ENCODE results near the gene MRPL20.
"Not testable (repeated sequence)": the region's sequence is repeated elsewhere in the genome, so short reads cannot be mapped to it uniquely, and the experiment has no call there.

The MRPL20 gene

DNA sequence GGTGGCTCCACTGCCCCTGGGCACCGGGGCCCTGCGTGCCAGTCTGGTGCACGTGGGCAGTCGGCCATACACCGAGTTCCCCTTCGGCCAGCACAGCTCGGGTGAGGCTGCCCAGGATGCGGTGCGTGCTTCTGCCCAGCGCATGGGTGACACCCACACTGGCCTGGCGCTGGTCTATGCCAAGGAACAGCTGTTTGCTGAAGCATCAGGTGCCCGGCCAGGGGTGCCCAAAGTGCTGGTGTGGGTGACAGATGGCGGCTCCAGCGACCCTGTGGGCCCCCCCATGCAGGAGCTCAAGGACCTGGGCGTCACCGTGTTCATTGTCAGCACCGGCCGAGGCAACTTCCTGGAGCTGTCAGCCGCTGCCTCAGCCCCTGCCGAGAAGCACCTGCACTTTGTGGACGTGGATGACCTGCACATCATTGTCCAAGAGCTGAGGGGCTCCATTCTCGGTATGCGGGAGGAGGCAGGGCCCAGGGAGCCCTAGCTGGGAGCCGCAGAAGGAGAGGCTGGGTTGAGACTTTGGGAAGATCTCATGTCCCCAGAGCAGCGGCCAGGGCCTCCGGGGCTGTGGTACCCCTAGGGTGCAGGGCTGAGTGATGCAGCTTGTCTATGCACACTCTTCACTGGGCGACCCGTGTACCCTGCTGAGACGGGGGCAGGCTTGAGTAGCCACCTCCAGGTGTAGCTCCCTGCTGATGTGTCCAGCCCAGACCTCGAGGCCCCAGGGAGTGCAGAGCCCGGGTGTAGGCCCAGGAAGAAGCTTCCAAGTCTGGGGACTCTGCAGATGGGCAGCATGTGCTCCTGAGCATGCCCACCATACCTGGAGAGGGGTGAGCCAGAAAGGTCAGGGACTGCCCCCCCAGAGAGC is 30.2 kb upstream of the MRPL20 start:
- no peak for DNase-seq

DNA sequence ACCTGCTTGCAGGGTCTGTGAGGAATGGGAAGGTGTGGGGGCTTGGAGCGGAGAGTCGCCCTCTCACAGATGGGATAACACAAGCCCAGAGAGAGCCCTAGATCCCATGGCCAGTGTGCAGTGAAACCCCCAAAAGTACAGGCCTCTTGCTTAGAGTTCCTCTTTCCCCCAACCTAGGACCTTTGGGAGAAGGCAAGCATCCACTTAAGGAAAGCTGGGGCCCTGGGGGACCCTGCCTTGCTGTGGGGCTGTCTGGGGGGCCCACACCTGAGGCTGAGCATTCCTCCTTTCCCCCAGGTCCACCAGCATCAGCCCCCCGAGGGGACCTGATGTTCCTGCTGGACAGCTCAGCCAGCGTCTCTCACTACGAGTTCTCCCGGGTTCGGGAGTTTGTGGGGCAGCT is 29.5 kb upstream of the MRPL20 start:
- DNase-seq = no peak

DNA sequence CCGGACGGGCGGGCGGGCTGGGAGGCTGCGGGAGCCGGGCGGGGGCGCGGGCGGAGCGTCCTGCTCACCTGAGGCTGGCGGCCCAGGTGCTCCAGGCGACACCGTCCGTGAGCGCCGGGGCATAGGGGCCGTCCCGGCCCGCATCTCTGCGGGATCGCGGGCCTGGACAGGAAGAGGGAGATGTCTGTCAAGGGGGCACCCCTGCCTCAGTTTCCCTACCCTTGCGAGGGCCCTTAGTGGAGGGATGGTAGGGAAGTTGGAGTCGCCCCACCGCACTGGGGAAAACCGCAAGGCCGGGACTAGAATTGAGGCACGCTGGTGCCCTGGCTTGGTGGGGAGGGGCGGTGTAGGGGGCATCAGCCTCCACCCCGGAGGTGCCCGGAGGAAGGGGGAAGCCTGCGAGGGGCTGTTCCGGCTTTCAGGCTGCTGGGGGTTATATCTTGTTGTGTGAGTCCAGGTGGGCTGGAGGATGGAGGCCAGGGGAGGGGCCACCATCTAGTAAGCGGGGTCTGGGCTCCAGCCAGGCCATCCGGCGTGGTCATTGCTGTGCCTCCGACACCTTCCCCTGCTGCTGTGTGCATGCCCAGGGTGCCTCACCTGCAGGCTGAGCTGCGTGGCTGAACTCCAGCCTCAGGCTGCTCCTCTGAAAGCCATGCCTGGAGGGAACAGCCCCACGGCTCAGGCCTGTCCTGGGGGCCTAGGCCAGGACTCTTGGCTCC is 29.0 kb upstream of the MRPL20 start:
- DNase-seq = no peak

DNA sequence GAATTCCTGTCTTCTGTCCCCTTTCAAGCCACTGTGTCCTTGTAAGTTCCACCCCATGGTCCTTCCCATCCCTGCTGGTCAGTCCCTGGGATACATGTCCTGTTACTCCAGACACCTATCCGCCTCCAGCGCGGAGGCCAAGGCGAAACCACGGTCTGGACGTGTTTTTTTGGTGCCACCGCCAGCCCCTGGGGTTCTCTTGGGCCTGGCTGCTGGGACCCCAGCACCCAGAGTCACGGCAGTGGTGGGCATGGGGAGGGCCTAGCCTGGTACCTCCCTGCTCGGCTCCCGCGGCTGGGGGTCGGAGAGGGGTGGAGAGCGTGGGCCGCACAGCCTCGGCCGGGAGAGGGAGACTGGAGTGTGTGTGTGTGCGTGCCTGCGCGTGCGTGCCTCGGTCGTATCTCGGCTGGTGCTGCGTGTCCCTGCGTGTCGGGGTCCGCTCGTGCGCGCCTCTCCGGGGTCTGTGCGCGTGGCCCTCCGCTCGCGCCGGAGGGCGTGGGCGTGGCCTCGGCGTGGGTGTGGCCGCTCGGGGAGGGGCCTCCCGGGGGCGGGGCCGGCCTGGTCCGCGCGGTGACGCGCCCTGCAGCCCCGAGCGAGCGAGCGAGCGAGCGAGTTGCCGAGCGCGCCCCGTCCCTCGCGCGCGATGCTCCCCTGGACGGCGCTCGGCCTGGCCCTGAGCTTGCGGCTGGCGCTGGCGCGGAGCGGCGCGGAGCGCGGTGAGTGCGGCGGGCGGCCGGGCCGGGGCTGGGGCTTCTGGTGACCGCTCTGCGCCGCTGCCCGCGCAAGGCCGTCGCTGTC is 28.2 kb upstream of the MRPL20 start, which contains the start of gene VWA1:
Gene VWA1 (plus strand): TSS at position 585 of the 798 bp plus-strand sequence. CDS start 59 bp downstream, at position 644.
- peak; percentile 55 for DNase-seq

DNA sequence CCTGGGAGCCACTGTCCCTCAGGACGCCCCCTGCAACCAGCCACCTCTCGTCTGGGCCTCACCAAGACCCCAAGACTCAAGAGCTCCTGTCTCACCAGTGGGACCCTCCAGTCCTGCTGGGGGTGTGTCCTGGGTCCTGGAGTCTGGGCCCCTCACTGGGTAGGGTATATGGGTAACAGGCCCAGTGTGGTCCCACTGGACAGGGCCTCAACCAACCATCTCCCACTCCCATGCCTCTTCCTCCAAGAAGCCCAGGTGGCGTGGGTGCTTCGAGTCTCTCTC is 27.7 kb upstream of the MRPL20 start:
- no peak for DNase-seq

DNA sequence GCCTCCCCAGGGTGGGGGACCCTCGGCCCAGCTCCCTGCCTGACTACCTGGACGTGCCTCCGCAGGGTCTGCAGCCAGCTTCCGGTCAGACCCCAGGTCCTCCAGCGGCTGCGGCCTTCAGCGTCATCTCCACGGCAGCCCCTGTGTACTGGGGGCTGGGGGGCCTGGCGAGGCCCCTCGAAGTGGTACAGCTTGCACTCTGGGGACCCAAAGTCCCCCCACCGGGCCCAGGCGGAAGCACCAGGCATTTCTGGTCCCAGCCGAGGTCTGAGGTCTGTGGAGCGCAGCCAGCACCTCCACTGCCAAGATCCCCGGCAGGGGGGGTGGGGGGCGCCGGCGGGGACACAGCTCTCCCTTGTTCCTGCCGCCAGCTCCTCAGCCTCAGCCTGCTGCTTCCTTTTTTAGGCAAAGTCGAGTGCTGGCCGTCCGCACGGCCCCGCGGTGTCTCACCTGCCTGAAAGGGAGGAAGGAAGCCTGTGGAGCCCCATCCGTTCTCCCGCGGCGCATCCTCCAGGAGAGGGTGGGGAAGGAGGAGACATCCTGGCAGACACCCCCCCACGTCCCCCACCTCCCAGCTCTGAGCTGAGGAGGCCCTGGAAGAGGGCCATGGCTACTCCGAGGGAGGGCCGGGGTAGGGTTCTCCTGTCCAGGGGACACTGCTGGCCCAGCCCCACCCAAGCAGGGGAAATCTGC is 27.2 kb upstream of the MRPL20 start:
- DNase-seq = no peak

DNA sequence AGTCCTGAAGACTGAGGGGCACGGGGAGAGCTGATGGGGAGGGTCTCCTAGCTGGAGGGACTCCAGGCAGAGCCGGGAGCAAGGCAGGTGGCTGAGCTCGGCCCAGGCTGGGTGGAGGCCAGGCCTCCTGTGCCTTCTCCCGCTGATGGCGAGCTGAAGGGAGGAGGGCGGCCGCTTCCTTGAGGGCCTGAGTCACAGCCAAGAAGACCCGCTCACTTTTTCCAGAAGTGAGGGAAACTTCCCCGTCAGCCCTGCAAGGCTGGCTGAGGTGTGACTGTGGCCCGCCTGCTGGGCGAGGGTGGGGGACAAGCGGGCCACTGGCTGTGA is 26.7 kb upstream of the MRPL20 start:
- DNase-seq = peak; percentile 19

DNA sequence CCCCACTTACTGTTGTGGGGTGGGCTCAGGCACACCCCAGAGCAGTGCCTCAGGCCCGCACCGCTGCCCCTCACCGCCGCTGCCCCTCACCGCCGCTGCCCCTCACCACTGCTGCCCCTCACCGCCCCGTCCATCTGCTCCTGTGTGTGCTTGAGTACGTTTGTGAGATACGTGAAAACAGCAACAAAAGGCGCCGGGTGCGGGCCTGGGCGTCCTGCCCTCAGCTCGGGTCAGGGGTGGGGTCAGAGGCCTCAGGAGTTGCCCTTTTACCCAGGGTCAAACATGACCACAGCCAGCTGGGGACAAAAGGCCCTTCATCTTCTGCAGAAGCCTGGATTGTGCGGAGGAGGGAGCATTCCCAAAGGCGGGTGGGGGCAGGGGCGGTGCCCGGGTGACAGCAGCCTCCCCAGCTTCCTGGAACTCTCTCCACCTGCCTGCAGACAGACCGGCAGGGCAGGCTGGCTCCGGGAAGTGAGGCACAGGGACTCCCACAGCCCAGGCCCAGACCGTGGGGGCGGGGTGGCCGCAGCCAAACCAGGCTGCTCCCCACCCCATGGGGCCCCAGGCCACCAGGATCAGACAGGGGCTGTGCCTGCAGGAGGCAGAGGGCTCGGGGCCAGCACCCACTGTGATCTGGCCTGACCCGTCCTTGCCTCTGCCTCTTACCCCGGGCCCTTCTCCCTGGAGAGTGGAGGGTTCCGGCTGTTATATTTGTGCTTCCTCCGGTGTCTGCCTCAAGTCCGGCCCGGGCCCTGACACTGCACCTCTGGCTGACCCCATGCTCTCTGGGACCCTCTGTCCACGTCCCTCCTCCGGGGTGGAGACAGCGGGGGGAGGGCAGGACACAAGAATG is 26.1 kb upstream of the MRPL20 start:
- DNase-seq = no peak

DNA sequence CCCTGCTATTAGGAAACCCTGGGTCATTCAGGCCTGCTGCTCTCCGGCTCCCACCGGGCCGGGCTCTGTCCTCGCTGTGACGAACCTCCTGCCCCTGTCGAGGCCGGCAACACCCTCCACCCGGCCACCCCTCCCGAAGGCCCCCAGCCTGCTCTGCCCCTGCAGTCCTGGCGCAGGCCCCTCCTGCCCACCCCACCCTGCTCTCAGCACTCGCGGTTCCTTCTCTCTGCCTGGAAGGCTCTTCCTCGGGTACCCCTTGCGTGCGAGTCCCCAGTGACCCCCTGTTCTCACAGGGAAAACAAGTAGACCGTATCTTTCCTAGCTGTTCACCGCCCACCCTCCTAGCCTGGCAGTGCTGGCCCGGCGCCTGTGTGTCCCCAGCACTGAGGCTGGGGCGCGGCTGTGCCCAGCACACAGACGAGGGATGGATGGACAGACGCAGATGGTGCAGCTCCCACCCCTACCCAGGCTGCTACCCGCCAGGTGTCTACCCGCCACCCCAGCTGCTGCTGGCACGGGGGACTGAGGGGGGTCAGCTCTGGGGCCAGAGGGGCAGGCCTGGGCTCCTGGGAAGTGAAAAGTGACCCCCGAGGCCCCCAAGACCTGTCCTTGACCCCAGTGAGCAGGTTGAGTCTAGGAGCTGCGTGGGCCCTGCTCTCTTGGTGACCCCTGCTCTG is 25.3 kb upstream of the MRPL20 start:
- no peak for DNase-seq

DNA sequence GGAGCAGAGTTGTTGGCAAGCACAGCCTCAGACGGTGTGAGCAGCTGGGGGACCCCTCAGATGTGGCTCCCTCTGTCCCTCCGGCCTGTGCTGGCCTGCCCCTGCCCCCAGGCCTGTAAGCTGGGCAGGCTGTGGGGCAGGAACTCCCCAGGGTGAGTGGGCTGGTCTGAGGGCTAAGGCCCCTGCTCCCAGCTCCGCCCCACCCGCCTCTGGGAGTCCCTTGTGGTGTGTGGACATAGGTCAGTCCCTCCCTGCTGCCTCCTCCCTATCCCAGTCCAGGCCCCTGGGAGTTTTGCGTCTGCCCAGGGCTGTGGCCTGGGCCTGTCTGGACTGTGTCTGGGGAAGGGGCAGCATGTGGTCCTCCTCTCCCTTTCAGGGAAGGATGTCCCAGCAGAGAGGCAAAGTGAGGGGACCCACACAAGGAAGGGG is 24.8 kb upstream of the MRPL20 start:
- no peak for DNase-seq

DNA sequence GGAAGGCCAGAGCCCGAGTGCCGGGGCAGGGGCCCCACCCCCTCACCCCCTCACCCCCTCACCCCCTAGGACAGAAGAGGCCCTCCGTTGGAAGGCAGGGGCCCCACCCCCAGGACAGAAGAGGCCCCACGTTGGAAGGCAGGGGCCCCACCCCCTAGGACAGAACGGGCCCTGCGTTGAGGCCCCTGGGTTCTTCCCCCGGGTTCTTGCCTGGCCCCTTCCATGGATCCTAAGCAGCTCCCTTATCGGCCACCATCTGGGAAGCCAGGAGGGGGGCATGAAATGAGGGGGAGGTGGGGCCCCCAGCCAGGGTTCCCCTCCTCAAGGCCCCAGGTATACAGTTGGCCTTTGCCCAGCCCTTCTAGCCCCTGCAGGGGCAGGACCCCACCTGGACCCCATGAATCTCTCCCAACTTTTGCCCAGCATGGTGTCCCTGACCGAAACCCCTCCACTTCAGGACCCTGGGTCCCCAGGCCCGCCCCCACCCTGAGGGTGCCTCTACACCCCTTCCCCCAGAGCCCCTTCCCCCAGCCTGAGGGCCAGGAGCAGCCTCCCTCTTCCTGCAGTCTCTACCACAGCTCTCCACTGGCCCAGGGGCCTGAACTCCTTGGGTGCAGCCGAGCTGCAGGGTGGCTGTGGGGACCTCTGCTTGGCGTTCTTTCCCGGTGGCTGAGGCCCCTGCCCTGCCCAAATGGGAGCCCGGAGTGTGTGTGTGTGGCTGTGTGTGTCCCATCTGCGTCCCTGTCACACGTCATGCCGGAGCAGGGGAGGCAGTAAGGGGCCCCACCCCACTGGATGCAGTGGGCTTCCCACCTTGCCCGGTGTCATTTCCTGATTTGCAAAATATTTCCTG is 24.1 kb upstream of the MRPL20 start:
- no peak for DNase-seq

DNA sequence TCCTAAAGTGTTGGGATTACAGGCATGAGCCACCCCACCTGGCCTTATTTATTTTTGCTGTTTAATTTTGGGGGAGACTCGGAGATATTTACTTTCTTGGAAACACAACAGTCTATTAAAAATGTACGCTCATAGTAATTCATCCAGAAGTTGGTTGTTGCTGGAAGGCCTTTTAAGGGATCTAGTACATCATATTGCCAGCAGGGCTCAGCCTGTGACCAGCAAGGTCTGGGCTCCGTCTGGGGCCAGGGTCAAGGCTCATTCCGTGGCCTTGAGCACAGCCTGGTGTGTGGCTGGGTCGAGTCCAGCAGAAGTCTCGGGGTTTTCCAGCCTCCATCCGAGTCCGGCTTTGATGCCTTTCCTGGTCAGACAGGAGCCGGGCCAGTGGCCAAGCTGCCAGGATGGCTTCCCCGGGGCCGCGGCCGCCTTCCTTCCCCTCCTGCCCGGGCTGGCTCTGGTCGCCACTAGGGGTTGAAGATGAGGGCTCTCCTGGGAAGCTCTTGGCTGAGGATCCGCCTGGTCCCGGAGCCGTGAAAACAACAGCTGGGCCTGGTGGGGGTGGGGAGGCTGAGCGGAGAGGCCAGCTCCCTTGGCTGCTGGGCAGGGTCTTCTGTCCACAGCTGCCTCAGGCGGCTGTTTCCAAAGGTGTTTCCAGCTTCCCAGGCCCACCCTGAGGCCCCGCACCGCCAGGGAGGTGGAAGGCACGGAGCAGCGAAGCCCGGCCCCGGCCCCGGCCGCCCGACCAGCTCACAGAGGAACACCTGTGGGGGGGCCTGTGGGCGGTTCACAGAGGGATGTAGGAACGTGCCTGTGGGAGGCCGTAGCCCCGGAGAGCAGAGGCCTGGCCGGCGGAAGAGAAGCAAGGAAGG is 23.3 kb upstream of the MRPL20 start:
- DNase-seq = no peak

DNA sequence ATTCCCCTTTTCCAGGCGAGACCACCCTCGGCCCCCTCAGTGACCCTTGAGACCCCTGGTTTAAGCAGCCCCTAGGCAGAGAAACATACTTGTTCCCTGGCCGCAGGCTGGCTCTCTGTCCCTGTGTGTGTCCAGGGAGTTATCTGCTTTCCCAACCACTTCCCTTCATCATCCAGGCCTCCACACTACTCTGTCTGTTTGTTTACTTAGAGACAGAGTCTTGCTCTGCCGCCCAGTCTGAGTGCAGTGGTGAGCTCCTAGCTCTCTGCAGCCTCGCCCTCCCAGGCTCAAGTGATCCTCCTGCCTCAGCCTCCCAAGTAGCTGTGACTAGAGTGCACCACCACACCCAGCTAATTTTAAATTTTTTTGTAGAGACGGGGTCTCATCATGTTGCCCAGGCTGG is 22.6 kb upstream of the MRPL20 start:
- DNase-seq = no peak

DNA sequence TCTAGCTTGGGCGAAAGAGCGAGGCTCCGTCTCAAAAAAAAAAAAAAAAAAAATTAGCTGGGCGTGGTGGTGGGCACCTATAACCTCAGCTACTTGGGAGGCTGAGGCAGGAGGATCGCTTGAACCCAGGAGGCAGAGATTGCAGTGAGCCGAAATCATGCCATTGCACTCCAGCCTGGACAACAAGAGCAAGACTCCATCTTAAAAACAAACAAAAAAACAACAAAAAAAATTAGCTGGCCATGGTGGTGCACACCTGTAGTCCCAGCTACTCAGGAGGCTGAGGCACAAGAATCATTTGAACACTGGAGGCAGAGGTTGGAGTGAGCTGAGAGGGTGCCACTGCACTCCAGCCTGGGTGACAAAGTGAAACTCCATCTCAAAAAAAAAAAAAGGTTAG is 21.9 kb upstream of the MRPL20 start:
- DNase-seq = not testable (repeated sequence)

DNA sequence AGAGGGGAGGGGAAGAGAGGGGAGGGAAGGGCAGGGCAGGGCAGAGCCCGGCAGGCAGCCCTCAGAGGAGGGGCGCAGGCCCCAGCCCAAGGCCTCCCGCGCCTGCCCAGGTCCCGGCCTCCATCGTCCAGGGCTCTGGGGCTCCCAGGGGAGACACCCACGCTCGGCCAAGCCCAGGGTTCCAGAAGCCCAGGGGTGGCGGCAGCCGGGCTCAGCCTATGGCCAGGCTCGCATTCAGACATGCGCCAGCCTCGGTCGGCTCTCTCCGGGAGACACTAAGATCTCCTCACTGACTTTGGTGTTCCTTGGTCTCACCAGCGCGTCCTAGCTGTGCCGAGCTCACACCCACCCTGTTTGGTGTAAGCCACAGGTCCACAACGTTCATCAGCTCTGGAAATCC is 21.1 kb upstream of the MRPL20 start:
- no peak for DNase-seq

DNA sequence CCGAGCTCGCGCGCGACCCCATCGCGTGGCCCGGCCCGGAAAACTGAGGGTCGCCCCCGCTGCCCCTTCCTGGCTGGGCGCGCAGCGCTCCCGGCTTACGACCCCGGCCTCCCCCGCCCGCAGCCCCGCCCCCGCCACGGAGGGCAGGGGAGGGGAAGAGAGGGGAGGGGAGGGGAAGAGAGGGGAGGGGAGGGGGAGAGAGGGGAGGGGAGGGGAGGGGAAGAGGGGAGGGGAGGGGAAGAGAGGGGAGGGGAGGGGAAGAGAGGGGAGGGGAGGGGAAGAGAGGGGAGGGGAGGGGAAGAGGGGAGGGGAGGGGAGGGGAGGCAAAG is 20.7 kb upstream of the MRPL20 start:
- DNase-seq = no peak

DNA sequence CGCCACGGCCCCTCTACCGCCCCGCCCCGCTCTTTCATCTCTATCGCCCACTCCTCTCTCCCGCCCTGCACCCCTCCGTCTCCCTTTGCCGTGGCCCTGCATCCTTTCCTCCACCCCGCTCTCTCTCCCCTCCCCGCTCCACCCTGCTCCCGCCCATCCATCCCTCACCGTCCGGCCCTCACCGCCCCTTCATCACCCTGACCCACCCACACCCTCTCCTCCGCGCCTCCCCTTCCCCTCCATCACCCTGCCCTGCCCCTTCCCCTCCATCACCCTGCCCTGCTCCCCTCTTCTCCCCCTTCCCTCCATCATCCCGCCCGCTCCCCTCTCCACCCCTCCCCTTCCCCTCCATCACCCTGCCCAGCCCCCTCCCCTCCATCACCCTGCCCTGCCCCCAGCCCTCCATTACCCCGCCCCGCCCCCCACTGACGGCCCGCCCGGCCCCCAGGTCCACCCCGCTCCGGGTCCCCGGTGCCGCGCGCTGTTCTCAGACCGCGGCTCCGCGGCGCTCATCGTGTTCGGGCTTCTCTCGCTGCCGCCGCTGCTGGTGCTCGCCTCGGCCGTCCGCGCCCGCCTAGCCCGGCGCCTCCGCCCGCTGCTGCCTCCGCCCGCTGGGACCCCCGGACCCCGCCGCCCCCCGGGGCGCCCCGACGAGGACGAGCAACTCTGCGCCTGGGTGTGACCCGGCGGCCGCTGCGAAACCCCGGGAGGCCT is 20.2 kb upstream of the MRPL20 start:
- DNase-seq = no peak

DNA sequence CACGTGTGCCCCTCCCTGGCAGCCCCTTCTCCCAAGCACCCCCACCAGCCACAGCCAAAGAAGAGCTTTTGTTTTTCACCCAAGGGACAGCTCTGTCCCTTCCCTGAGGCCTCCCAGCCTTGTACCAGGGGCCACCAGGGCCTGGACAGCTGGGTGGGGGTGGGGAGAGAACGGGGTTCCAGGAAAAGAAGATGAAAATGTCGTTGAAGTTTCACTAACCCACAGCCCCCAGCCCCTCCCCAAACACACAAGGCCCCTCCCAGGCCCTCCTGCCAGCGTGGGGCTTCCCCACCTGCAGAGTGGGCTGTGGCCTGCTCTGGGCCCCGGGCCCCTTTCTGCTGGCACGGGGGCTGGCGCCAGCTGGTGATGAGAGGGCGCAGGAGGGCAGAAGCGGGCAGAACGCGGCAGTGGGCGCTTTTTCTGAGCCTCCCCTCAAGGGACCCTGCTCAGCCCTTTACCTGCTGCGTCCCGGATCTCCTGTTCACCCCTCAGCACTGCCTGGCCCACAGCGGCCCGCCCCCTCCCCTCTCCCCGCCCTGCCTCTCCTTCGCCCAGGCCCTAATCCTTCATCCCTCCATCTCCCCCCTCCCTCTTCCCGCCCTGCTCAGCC is 19.5 kb upstream of the MRPL20 start:
- DNase-seq = no peak

All from activated CD4-positive, alpha-beta T cell treated with anti-CD3 and anti-CD28 coated beads, Interleukin-2, amount 50 U/mL, for 1 hour (primary cell).